NCI-H1694 treated with DMSO at 0.1 percent for 48 hours (cell line): ENCODE results near the gene HAL.
"Not testable (repeated sequence)": the region's sequence is repeated elsewhere in the genome, so short reads cannot be mapped to it uniquely, and the experiment has no call there.

Source experiments
- DNase-seq: peaks from one replicate; lab custom pipeline; 2025; lab: John Stamatoyannopoulos, UW

The HAL gene

GRCh38 chr12:95975491-95975890 lies 20.7 kb downstream of the HAL start:
- DNase-seq: no peak

- DNase-seq: no peak
Measured at GRCh38 chr12:95974358-95974757, 21.8 kb downstream of the HAL start.

GRCh38 chr12:95972832-95973456 lies 23.2 kb downstream of the HAL start:
- no peak for DNase-seq

GRCh38 chr12:95970905-95971304 lies 25.2 kb downstream of the HAL start:
- DNase-seq: no peak

DNA sequence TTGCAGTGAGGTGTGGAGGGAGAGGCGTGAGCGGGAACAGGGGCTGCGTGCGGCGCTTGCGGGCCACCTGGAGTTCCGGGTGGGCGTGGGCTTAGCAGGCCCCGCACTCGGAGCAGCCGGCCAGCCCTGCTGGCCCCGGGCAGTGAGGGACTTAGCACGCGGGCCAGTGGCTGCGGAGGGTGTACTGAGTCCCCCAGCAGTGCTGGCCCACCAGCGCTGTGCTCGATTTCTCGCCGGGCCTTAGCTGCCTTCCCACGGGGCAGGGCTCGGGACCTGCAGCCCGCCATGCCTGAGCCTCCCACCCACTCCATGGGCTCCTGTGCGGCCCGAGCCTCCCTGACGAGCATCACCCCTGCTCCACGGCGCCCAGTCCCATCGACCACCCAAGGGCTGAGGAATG lies 27.0 kb downstream of the HAL start:
- not testable (repeated sequence) for DNase-seq

DNA sequence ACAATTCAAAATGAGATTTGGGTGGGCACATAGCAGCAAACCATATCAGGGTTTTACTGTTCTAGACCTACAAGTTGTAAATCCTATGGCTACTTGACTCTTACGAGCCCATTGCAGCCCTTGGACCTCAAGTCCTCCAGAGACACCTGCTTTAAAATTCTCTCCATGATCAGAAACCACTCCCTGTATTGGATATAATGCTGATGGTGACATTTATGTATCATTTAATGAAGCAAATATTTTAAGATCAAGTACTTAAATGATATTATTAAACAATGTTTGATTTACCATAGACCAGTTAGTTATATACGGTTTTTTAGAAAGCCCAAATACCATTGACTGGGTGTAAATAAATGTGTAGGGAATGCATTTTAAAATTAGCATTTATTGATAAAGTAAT lies 28.8 kb downstream of the HAL start:
- DNase-seq: no peak

DNA sequence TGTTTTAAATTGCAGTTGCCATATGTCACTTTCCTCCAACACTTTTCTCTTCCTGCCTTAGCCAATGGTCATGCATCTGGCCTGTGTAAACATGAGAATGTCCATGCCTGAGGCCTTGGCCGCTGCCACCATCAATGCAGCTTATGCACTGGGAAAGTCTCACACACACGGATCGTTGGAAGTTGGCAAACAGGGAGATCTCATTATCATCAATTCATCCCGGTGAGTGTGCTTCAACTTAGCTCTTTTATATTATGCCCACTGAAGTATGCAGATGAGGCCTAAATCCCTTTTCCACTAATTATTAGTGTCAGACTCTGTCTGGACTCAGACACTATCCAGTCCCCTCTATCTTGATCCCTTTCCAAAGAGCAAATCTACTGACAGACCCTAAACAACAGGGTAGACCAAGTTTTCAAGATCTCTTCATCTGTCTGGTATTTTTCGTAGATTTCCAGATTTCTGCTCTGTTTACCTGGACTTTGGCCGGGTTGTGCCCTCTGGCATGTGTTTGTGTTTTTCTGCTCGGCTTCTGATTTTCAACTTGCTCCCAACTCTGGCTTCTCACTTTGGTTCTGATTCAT lies 29.8 kb downstream of the HAL start:
- DNase-seq: no peak

DNA sequence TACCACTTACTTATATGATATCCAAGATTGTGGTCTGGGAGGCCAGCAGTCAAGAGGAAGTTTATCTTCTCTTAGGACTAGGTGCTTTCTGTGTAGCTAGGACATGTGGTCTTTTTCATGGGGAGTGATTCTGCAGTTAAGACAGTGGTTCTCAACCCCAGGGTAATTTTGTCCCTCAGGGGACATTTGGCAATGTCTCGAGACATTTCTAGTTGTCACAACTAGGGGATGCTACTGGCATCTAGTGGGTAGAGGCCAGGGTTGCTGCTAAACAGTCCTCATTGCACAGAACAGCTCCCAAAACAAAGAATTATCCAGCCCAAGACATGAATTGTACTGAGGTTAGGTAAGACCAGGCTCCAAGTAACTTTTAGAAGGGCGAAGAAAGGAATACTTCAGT lies 33.0 kb downstream of the HAL start:
- DNase-seq: no peak

GRCh38 chr12:95962222-95962621 lies 33.9 kb downstream of the HAL start:
- DNase-seq: no peak

GRCh38 chr12:95960241-95960640 lies 35.9 kb downstream of the HAL start:
- no peak for DNase-seq

DNA sequence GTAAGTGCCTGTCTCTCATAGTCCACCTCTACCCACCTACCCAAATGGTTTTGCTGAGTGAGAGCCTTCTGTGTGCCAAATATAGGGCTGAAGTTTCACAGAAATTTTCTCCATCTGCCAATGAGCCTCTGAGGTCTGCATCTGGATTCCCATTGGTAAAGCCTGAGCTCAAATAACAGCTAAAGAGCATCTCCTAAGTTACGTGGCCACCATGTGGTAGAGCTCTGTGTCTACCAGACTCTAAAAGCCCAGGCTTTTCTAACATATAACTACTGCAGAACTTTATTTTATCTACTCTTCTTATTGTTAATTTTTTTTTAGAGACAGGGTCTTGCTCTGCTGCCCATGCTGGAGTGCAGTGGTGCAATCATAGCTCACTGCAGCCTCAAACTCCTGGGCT lies 37.0 kb downstream of the HAL start:
- DNase-seq: peak; percentile 24

DNA sequence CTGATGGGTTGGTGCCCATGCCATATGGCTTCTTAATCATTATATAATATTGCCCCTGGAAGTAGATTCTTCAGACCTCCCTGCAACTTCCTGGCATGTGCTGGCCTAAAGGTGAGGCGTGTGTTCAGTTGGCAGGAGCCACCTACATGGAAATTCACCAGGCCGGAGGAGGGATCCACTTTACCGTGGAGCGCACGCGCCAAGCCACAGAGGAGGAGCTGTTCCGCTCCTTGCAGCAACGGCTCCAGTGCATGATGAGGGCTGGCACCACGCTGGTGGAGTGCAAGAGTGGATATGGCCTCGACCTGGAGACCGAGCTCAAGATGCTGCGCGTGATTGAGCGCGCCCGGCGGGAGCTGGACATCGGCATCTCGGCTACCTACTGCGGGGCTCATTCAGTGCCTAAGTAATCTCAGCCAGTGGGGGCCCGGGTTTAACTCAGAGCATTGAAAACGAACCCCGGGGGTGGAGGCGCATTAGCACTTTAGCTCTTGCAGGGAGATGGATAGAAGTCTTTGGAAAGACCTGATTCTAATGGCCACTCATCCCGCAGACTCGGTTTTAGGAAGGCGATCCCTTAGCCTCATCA lies 39.5 kb downstream of the HAL start:
- no peak for DNase-seq

DNA sequence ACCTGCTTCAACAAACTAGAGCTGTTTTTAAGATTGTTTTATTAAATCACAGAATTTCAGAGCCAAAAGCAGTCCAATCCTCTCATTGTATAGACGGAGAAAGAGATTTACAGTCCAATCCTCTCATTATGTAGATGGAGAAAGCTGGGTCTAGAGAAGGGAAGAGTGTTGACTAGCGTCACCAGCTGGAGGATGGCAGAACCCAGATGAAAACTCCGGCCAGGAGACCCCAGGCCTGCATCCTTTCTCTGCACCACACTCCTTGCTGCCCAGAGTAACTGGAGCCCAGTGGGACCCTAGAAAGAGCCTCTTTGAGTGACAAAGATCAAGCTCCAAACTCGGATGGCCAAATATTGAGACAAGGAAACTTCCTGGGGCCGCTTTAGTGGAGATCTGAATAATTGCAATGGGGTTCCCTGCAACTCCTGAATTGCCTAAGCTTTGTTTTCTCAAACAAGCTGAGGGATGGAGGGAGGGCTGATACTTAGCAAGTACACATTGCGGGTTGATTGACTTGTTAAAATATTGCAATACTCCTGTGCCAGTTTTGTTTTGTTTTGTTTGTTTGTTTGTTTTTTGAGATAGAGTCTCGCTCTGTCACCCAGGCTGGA lies 40.5 kb downstream of the HAL start:
- no peak for DNase-seq

DNA sequence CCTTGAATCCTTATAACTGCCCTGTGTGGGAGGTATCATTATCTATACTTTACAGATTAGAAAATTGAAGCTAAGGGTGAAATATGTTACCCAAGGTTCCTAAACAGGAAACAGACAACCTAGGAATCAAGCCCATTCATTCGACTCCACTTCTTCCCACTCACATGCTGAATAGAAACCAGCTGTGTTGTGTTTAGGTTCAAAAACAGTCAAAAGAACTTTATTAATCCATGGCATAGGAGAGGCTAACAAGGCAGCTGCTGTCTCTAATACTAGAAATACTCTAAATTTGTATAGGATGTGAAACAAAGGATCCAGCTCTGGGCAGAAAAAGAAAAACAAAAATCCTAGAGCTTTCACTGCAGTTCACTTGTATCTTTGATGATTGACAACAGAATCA lies 43.1 kb downstream of the HAL start:
- DNase-seq: no peak

GRCh38 chr12:95951515-95951914 lies 44.6 kb downstream of the HAL start:
- no peak for DNase-seq

DNA sequence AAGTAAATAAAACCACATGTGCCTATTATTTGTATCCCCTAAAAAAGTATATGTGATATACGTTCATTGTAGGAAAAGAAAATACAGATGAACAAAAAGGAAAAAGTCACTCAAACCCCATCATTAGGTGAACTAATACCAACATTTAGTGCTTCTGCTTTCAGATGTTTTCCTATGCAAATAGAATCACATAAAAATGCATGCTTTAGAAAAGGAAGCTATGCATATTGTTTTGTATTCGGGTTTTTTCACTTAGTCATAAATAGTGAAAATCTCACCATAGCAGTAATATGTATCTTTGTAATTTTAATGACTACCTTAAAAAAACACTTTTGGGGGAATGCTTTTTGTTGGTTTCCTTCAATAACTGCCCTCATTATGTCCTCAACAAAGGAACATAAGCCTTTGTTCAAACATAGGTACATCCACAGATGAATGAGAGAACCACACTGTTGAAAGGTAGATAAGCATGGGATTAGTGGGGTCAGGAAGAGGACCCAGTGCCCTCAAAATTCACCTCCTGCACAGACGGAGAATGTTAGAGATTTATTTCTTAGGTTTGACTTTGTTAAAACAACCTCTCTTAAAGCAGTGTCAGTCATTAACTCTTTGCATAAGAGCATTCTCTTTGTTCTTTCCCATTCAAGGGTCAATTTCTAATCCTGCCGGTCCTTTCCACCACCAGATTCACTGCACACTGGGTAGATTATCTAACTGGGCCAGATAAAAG lies 46.5 kb downstream of the HAL start:
- no peak for DNase-seq

DNA sequence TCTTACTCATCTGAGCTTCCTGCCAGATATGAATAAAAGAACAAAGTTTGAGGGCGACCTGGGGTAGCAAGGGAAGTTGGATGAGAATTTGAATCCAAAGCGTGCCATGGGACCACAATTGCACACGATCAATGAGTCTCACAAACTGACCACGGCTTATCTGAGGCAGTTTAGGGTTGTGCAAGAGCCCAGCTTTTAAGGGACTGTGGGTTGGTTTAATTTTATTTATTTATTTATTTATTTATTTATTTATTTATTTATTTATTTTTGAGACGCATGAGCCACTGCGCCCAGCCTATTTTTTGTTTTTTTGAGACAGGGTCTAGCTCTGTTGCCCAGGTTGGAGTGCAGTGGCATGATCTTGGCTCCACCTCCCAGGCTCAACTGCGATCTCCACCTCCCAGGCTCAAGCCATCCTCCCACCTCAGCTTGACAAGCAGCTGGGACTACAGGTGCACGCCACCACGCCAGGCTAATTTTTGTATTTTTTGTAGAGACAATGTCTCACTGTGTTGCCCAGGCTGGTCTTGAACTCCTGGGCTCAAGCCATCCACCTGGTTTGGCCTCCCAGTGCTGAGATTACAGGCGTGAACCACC lies 51.9 kb downstream of the HAL start:
- DNase-seq: no peak

DNA sequence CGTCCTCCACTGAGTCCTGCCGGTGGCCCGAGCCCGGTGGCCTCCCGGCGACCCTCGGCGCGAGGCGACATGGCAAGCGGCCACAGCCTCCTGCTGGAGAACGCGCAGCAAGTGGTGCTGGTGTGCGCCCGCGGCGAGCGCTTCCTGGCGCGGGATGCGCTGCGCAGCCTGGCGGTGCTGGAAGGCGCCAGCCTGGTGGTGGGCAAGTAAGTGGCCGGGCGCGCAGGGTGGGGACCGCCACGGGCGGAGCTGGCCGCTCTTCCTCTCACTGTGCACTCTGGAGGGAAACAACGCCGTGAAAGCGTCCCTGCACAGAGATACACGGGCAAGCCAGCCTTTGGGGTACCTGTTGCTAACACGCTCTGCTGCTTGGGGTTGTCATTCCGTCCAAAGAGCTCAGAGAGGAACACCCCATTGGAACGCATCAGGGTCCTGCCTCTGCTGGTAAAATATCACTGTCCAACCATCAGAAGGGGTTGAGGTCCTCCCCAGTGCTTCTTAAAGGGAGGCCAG lies 52.8 kb downstream of the HAL start, which contains the start of gene AMDHD1:
AMDHD1 (plus strand) TSS at position 2 of the 513 bp plus-strand sequence; CDS start at position 70, 68 bp downstream.
- no peak for DNase-seq

DNA sequence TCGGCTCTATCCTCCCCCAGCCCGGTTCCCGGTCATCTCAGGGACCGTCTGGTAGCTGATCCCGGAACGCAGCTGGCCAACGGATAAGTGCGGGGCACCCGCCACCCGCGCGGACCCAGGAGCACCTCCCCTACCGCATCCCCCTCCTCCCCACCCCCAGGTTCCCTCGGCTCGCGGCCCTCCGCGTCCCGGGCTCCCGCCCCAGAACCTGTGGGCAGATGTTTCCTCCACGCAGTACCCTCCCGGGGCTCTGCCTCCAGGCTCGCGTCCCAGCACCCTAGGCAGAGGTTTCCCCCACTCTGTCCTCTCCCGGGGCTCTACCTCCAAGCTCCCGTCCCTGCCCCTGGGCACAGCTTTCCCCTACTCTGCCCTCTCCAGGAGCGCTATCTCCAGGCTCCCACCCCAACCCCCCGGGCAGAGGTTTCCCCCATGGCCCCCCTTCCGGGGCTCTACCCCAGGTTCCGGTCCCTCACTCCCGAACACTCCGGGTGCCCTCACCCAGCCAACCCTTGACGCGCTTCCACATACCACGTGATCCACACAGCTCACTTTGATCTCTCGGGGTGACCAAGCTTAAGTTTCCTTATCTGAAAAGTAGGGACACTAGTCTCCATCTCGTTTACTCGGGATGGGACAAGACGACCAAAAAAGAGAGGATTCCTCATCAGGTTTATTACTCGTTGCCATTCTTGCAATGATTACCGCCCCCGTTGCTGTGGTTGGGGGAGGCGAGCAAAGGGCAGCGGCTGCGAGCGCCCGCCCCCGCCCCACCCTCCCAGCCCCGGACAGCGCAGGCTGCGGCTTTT lies 53.4 kb downstream of the HAL start, which contains the start of gene CCDC38:
CCDC38 (minus strand) TSS at position 91 of the 806 bp plus-strand sequence. CDS start 6,105 bp downstream, outside the sequence.
- peak; percentile 76 for DNase-seq

DNA sequence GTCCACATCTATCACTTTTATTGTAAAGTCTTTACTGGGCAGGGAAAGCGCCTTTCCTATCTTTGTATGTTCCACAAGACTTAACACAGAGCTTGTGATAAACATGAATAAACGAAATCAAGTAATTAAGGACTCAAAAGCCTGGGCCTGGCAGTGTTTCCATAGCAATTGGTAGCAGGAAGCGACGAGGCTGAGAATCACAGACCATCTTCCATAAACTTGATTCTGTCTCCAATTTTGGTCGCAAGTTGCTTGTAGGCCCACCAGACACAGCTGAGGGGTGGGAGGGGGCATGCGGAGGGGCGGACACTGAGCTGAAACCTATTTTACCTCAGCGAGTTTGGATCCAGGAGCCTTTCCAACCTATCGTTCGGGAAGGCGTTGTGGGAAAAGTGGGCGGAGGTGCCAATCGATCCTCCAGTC lies 54.0 kb downstream of the HAL start:
- no peak for DNase-seq

- no peak for DNase-seq
Measured at GRCh38 chr12:95940514-95940913, 55.6 kb downstream of the HAL start.
